ENCODE measurements around the gene CSNK1A1.

Gene CSNK1A1

GRCh38 chr5:149453618-149454415 lies 97.4 kb downstream of the CSNK1A1 start:
- Histone ChIP-seq H3K27me3 (ENCODE audit: insufficient read depth, low read depth, severe bottlenecking) (no peaks in the 10 kb centered on the region), H3K27ac (no peak overlapping the region), H3K36me3 (no peaks in the 10 kb centered on the region), H3K9me3 (ENCODE audit: severe bottlenecking) (no peaks in the 10 kb centered on the region), H3K4me3 (ENCODE audit: low read depth, low read length) (no peak overlapping the region)
- TF ChIP-seq CTCF (IDR thresholded peaks at IDR 0.05; ENCODE audit: low read depth, low read length), result no peak
- DNase-seq, result no peak

GRCh38 chr5:149452665-149453617 lies 98.3 kb downstream of the CSNK1A1 start:
- no peak overlapping the region for H3K27ac ChIP-seq

GRCh38 chr5:149452007-149452664 lies 99.1 kb downstream of the CSNK1A1 start:
- H3K27ac ChIP-seq, result no peak overlapping the region
- no peak overlapping the region for H3K4me3 ChIP-seq (ENCODE audit: low read depth, low read length)
- H3K9me3 ChIP-seq (ENCODE audit: severe bottlenecking), result no peaks in the 10 kb centered on the region
- H3K36me3 ChIP-seq, result no peaks in the 10 kb centered on the region
- TF ChIP-seq CTCF (IDR thresholded peaks at IDR 0.05; ENCODE audit: low read depth, low read length), result no peak
- no peak for DNase-seq
- H3K27me3 ChIP-seq (ENCODE audit: insufficient read depth, low read depth, severe bottlenecking), result no peaks in the 10 kb centered on the region

More at GRCh38 chr5:149452665-149453617, 98.3 kb downstream of the CSNK1A1 start:
- no peaks in the 10 kb centered on the region for H3K36me3 ChIP-seq
- no peak overlapping the region for H3K4me3 ChIP-seq (ENCODE audit: low read depth, low read length)
- no peak for TF ChIP-seq CTCF (IDR thresholded peaks at IDR 0.05; ENCODE audit: low read depth, low read length)
- H3K27me3 ChIP-seq (ENCODE audit: insufficient read depth, low read depth, severe bottlenecking), result no peaks in the 10 kb centered on the region
- H3K9me3 ChIP-seq (ENCODE audit: severe bottlenecking), result no peaks in the 10 kb centered on the region
- DNase-seq, result no peak

- Histone ChIP-seq H3K4me3 (ENCODE audit: low read depth, low read length) (no peak overlapping the region), H3K27ac (no peak overlapping the region), H3K27me3 (ENCODE audit: insufficient read depth, low read depth, severe bottlenecking) (no peaks in the 10 kb centered on the region), H3K36me3 (no peaks in the 10 kb centered on the region), H3K9me3 (ENCODE audit: severe bottlenecking) (no peaks in the 10 kb centered on the region)
- no peak for TF ChIP-seq CTCF (IDR thresholded peaks at IDR 0.05; ENCODE audit: low read depth, low read length)
- DNase-seq, result no peak
Measured at GRCh38 chr5:149450199-149450598, 101.0 kb downstream of the CSNK1A1 start.

GRCh38 chr5:149448831-149449714 lies 102.2 kb downstream of the CSNK1A1 start:
- H3K27ac ChIP-seq, result no peak overlapping the region
- H3K36me3 ChIP-seq, result no peaks in the 10 kb centered on the region
- H3K4me3 ChIP-seq (ENCODE audit: low read depth, low read length), result no peak overlapping the region
- H3K9me3 ChIP-seq (ENCODE audit: severe bottlenecking), result no peaks in the 10 kb centered on the region
- DNase-seq, result peak; percentile 33
- no peaks in the 10 kb centered on the region for H3K27me3 ChIP-seq (ENCODE audit: insufficient read depth, low read depth, severe bottlenecking)
- peak; percentile 37 for TF ChIP-seq CTCF (IDR thresholded peaks at IDR 0.05; ENCODE audit: low read depth, low read length)
